C1 segment of cervical spinal cord (tissue), 14 donors: Measurements from ENCODE around the gene PLXNA3.

ENCODE experiments used
- DNase-seq, 14 donors: peaks; one replicate each; lab custom pipeline; 2025; lab: John Stamatoyannopoulos, UW

The PLXNA3 gene

DNA sequence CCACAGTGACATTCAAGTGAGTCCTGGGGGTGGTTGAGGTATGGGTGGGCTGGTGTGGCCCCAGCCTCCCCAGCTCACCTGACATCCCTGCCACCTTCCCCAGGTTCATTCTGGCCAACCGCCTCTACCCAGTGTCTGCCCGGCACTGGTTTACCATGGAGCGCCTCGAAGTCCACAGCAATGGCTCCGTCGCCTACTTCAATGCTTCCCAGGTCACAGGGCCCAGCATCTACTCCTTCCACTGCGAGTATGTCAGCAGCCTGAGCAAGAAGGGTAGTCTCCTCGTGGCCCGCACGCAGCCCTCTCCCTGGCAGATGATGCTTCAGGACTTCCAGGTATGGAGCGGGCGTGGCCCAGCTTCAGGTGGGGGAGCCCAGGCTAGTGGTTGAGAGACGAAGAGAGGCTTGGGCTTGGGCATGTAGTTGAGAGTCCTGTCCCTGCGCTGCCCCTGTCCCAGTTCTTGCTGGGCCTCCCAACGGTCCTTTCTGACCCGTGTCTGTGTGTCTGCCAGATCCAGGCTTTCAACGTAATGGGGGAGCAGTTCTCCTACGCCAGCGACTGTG, 22.8 kb upstream of the PLXNA3 start:
- DNase-seq: no peak

GRCh38 chrX:154436374-154436982, 21.6 kb upstream of the PLXNA3 start:
- peak in 1 of 14 donors; percentile 66 for DNase-seq

GRCh38 chrX:154436983-154437752, 20.9 kb upstream of the PLXNA3 start, which contains the start of gene GDI1:
GDI1 (plus strand) TSS chrX:154437154; CDS start chrX:154437255, 101 bp downstream.
- DNase-seq: peak in 8 of 14 donors; percentile 10 to 66 (median 30)

- DNase-seq: peak in 1 of 14 donors; percentile 3
Observed at GRCh38 chrX:154437971-154438893, 19.8 kb upstream of the PLXNA3 start.

DNA sequence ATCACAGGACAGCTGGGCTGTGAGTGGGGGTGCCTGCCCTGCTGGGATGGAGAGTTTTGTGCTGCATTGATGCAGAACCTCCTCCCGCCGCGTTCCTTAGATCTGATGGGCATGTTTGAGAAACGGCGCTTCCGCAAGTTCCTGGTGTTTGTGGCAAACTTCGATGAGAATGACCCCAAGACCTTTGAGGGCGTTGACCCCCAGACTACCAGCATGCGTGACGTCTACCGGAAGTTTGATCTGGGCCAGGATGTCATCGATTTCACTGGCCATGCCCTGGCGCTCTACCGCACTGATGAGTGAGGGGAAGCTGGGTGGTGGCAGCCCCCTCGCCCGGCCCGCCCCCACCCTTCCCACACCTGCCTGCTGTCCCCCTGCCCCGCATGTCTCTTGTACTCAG, 18.2 kb upstream of the PLXNA3 start:
- no peak for DNase-seq

DNA sequence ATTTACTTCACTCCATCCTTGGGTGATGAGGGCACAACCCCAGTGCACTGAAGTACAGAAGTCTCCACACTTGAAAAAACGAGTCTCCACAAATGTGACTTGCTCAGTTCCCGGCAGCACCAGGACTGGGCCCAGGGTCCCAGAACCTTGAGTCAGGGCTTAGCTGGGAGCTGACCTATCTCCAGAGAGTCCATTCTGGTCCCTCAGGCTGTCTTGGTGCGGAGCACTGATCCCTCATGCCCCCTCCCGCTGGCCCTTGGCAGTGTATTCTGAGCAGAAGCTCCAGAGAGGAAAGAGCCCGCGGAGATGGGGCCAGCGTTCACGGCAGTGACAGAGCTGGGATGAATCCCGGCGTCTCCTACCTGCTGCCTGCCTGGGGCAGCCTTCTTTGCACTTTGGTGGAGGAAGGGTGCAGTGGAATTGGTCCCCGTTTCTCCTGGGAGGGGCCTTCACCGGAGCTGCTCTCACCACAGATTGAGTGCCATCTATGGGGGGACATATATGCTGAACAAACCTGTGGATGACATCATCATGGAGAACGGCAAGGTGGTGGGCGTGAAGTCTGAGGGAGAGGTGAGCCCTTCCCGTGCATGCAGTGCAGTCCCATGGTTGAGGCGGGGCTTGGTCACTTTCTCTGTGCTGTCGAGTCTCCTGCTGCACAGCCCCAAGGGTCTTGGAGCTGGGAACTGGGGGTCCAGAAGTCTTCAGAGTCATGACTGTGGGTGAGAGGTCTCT, 17.3 kb upstream of the PLXNA3 start:
- DNase-seq: peak in 1 of 14 donors; percentile 25

DNA sequence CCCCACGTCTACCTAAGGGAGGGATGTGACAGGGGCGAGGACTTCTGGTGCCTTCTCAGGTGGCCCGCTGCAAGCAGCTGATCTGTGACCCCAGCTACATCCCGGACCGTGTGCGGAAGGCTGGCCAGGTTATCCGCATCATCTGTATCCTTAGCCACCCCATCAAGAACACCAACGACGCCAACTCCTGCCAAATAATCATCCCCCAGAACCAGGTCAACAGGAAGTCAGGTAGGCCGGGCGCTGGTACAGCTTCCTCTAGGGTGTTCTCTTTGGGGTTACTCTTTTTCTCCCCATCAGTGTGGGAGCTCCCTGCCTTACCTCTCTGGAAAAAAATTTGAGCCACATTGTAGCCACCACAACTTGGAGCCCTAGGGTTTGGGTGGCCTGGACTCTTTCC, 16.5 kb upstream of the PLXNA3 start:
- no peak for DNase-seq

DNA sequence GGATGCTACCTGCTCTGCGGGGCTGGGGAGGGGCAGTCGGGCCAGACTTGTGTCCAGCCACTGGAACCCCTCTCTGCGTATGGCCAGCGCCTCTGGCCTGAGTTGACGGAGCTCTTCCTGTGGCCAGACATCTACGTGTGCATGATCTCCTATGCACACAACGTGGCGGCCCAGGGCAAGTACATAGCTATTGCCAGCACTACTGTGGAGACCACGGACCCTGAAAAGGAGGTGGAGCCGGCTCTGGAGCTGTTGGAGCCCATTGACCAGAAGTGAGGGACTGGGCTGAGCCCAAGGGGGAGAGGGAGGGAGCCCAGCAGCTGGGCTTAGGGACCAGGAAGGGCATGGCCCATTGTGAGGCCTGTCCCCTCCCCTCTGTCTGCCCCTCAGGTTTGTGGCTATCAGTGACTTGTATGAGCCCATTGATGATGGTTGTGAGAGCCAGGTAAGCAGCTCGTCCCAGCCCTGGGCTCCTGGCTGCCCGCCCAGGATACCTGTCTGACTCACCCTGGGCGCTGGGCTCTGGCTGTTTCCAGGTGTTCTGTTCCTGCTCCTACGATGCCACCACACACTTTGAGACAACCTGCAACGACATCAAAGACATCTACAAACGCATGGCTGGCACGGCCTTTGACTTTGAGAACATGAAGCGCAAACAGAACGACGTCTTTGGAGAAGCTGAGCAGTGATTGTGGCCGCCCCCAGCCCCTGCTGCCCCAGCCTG, 15.9 kb upstream of the PLXNA3 start:
- DNase-seq: no peak

- no peak for DNase-seq
Observed at GRCh38 chrX:154443479-154443910, 14.6 kb upstream of the PLXNA3 start.

DNA sequence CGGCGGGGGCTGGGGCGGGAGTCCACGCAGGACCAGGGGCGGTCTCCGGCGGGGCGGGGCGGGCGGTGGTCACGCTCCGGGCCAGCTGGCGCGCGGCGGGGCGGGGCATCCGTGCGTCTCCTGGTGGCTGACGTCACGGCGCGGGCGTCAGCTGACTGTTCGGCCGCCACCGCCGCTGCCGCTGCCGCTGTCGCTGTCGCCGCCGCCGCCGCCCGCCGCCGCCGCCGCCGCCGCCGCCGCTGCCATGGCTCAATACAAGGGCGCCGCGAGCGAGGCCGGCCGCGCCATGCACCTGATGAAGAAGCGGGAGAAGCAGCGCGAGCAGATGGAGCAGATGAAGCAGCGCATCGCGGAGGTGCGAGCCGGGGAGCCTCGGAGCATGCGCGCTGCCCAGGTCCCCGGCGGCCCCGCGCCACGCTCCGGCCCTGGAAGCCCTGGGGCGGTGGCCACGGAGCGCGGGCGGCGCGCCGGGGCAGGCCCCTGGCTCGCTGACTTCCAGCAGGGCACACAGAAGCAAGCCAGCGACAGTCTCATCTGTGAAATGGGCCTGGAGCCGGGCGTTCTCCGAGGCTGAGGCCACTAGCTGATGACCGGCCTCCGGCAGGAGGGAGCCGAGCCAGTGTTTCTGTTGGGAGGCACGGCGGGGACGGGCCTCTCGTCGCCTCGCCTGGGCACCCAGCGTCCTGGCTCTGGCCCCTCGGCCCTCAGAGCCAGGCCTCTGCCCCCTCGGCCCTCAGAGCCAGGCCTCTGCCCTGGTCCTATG, 13.9 kb upstream of the PLXNA3 start, which contains the start of gene FAM50A:
TSS of gene FAM50A (plus strand) at position 150 of the 763 bp plus-strand sequence. CDS start at position 245, 95 bp downstream.
- peak in 11 of 14 donors; percentile 23 to 77 (median 57) for DNase-seq

DNA sequence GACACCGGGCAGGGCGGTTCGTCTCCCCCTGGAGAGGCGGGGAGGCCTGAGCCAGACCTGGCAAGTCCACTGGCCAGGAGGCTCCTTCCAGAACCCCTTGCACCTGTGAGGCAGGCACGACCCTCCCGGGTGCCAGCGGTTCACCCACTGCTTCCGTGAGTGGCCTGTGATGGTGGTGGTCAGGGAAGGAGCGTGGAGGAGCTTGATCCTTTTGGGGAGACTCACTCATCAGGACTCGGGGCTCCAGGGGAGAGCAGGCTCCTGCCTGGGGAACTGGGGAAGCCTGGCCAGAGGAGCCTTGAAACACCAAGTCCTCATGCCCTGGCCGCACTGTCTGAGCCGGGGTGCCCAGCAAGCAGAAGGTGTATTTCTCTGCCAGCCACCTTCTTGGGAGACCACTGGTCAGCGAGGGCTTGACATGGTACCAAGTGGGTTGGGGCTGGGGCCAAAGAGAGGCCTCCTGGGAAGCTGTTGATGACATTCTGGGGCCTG, 13.3 kb upstream of the PLXNA3 start:
- DNase-seq: no peak

DNA sequence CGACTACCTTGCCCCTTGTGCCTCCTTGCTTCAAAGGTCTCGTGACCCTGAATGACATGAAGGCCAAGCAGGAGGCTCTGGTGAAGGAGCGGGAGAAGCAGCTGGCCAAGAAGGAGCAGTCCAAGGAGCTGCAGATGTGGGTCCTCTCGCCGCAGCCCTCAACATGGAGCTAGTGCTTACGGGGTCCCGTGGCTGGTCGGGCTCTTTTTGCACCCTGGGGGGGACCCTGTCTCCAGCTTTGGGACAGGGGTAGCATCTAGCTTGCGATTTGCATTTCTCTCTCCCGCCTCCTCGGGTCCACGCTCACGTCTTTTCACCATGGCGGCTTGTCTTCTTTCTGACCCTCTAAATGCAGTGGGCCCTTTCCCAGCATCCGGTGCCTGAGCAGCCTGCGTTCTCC, 12.3 kb upstream of the PLXNA3 start:
- no peak for DNase-seq

GRCh38 chrX:154446430-154446829, 11.7 kb upstream of the PLXNA3 start:
- no peak for DNase-seq

DNA sequence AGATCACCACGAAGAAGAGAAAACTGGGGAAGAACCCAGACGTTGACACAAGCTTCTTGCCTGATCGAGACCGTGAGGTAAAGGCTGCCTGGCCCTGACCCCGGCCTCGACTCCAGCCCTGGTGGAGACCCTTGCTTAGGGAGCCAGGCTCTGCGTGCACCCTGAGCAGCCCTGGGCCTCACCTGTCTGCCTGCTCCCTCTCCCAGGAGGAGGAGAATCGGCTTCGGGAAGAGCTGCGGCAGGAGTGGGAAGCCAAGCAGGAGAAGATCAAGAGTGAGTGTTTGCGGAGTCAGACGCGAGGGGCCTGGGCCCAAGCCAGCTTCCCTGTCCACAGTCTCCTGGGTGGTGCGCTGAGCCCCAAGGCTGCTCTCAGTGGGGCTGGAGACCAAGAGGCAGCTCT, 9.6 kb upstream of the PLXNA3 start:
- DNase-seq: no peak

- no peak for DNase-seq
Observed at GRCh38 chrX:154449618-154450017, 8.5 kb upstream of the PLXNA3 start.

GRCh38 chrX:154450312-154450711, 7.8 kb upstream of the PLXNA3 start:
- DNase-seq: peak in 3 of 14 donors; percentile 7 to 14 (median 7)

- DNase-seq: peak in 3 of 14 donors; percentile 3 to 16 (median 4)
Observed at GRCh38 chrX:154452823-154453222, 5.3 kb upstream of the PLXNA3 start.

- peak in 4 of 14 donors; percentile 20 to 73 (median 54) for DNase-seq
Observed at GRCh38 chrX:154457491-154458115, 478 bp upstream of the PLXNA3 start.
